DND-41 (cell line): ENCODE results near the gene KIF14.

ENCODE experiments used
- EZH2 ChIP-seq: IDR thresholded peaks from 3 replicates; pipeline ENCODE4 v1.6.1; 2012; ENCODE audit warnings: borderline replicate concordance, low read depth, mild to moderate bottlenecking, moderate library complexity, low read length, inconsistent platforms; ENCODE audit not compliant: severe bottlenecking
- TF ChIP-seq, protein P1 (sequence below): IDR thresholded peaks from 2 replicates; pipeline ENCODE4 v1.5.1; 2012; ENCODE audit warnings: borderline replicate concordance, low read length, moderate library complexity, mild to moderate bottlenecking; ENCODE audit not compliant: poor library complexity, severe bottlenecking; ENCODE audit errors: extremely low read depth

DNA sequence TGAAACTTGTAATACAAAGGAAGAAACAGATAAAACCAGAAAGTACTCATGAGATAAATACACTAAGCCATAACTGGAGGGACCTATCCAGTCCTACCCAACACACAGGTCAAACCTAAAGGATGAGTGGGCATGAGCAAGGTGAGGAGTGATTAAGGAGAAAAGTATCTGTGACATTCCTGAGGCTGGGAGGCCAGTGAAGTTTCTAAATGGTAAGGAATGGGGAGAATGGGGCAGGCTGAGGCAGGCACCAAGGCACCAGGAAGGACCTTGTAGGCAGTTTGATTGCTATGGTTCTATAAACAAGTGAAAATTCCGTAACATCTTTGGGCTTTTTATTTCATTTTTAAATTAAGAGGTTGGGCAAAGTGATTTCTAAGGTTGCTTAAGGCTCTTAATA, 38.7 kb upstream of the KIF14 start:
- TF ChIP-seq, protein P1, sequence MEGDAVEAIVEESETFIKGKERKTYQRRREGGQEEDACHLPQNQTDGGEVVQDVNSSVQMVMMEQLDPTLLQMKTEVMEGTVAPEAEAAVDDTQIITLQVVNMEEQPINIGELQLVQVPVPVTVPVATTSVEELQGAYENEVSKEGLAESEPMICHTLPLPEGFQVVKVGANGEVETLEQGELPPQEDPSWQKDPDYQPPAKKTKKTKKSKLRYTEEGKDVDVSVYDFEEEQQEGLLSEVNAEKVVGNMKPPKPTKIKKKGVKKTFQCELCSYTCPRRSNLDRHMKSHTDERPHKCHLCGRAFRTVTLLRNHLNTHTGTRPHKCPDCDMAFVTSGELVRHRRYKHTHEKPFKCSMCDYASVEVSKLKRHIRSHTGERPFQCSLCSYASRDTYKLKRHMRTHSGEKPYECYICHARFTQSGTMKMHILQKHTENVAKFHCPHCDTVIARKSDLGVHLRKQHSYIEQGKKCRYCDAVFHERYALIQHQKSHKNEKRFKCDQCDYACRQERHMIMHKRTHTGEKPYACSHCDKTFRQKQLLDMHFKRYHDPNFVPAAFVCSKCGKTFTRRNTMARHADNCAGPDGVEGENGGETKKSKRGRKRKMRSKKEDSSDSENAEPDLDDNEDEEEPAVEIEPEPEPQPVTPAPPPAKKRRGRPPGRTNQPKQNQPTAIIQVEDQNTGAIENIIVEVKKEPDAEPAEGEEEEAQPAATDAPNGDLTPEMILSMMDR = no peak
- TF ChIP-seq EZH2 = no peak
